ENCODE results near the gene RSRC1.

DNA sequence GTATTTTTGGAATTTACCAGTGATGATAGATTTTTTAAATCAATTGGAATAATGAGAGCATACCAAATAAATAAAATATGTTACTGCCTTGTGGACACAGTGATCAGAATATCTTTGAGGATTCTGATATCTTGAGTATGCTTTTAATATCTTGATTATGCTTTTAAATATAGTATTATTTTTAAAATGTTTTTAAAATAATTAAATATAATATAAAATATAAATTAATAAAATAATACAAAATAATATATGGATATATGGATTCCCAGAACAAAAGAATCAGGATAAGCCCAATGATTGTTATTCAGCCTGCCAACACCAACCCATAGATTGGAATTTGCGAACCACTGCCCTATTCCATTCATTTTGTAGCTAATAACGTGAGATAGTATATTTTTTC is 369.2 kb downstream of the RSRC1 start:
- TF ChIP-seq, protein P1, sequence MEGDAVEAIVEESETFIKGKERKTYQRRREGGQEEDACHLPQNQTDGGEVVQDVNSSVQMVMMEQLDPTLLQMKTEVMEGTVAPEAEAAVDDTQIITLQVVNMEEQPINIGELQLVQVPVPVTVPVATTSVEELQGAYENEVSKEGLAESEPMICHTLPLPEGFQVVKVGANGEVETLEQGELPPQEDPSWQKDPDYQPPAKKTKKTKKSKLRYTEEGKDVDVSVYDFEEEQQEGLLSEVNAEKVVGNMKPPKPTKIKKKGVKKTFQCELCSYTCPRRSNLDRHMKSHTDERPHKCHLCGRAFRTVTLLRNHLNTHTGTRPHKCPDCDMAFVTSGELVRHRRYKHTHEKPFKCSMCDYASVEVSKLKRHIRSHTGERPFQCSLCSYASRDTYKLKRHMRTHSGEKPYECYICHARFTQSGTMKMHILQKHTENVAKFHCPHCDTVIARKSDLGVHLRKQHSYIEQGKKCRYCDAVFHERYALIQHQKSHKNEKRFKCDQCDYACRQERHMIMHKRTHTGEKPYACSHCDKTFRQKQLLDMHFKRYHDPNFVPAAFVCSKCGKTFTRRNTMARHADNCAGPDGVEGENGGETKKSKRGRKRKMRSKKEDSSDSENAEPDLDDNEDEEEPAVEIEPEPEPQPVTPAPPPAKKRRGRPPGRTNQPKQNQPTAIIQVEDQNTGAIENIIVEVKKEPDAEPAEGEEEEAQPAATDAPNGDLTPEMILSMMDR (IDR thresholded peaks at IDR 0.05): no peak
- TF ChIP-seq EZH2 (IDR thresholded peaks at IDR 0.05; ENCODE audit: borderline replicate concordance, insufficient read depth, low read depth, low read length, poor library complexity, severe bottlenecking): no peak
